ENCODE results near the gene NAT14.

- no peak for TF ChIP-seq CTCF (IDR thresholded peaks at IDR 0.05; ENCODE audit: low read length)
- TF ChIP-seq EZH2 (optimal IDR thresholded peaks at IDR 0.05; ENCODE audit: low read depth, low read length) = no peak
Observed at GRCh38 chr19:55447421-55448174, 37.4 kb upstream of the NAT14 start.

Measured in MM.1S (cell line).